ENCODE data around the gene PYGB. TPM values are rescaled to one million over a fixed set of nuclear protein-coding genes. Genes with fewer than 3 reads are reported as not detected.

PYGB gene
- polyA plus RNA-seq, 4 donors: 25.7 to 38.4 (median 32.7) TPM

DNA sequence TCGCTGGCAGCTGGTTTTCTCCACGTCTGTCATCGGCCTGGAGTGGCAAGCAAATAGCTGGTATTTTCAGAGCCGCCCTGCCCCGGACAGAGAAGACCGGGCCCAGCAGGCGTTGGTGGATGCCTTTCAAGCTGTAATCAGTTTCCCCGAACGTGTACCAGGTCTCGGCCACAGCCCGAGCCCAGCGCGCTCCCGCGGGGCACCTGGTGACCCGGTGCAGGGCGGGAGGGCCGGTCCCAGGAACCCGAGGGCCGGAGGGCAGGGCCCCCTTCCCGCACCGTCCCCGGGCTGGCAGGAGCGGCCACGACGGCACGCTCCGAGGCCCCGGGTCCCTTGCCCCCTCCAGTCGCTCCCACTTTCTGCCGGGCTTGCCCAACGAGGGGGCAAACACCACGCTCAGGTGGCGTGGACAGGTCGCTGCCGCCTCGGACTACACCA is 348 bp upstream of the PYGB start:
- H3K4me3 ChIP-seq (ENCODE audit: low read depth in 1 of 3, low read length in 3 of 3): peak overlapping the region; percentile 58 to 85 (median 80)
- 0 to 1% (median 0%) methylated on average over 29 to 37 of the region's 37 CpGs for WGBS, 3 donors
- H3K27me3 ChIP-seq (ENCODE audit: control insufficient read depth in 3 of 3, insufficient read depth in 3 of 3, low read length in 3 of 3): no peaks in the 10 kb centered on the region
- H3K36me3 ChIP-seq (ENCODE audit: control insufficient read depth in 3 of 3, insufficient read depth in 2 of 3, low read depth in 1 of 3, low read length in 3 of 3): peaks cover 0 to 2% (median 0%) of the 10 kb centered on the region in 3 donors
- peaks cover 0 to 17% (median 3%) of the 10 kb centered on the region in 3 donors for H3K4me1 ChIP-seq (ENCODE audit: control insufficient read depth in 3 of 3, insufficient read depth in 2 of 3, low read depth in 1 of 3, low read length in 2 of 3)
- DNase-seq: peak in 1 of 2 donors; percentile 88
- H3K9me3 ChIP-seq (ENCODE audit: control insufficient read depth in 2 of 2, insufficient read depth in 1 of 2, low read depth in 1 of 2, low read length in 1 of 2): peaks cover 0 to 5% of the 10 kb centered on the region in 2 donors
- no peak for FAIRE-seq
- peak overlapping the region; percentile 87 to 91 (median 91) for H3K27ac ChIP-seq (ENCODE audit: low read depth in 1 of 3, low read length in 2 of 3)

DNA sequence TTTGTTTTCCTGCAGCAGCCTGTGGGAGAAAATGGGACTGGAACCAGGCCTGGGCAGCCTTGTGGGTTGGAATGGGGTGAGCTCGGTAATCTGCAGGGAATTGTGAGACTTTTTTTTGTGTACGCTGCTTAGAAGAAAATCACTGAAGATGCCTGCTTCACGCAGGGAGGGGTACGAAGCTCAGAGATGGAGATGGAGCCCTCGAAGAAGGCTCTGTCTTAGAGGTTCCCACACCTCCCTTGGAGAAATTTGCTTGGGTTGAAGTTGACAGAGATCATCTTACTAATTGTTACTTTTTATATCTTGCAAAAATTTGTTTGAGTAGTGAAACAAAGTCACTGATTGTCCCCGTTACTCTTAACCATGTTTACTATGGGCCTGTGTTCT is 894 bp downstream of the PYGB start:
- no peaks in the 10 kb centered on the region for H3K27me3 ChIP-seq (ENCODE audit: control insufficient read depth in 3 of 3, insufficient read depth in 3 of 3, low read length in 3 of 3)
- H3K27ac ChIP-seq (ENCODE audit: low read depth in 1 of 3, low read length in 2 of 3): peak overlapping the region in 1 of 3 donors; percentile 38
- H3K36me3 ChIP-seq (ENCODE audit: control insufficient read depth in 3 of 3, insufficient read depth in 2 of 3, low read depth in 1 of 3, low read length in 3 of 3): peaks cover 0 to 6% (median 0%) of the 10 kb centered on the region in 3 donors
- 3 to 10% (median 9%) methylated on average over 6 of the region's 6 CpGs for WGBS, 3 donors
- H3K4me1 ChIP-seq (ENCODE audit: control insufficient read depth in 3 of 3, insufficient read depth in 2 of 3, low read depth in 1 of 3, low read length in 2 of 3): peaks cover 2 to 27% (median 3%) of the 10 kb centered on the region in 3 donors
- DNase-seq: no peak
- FAIRE-seq: no peak
- no peaks in the 10 kb centered on the region for H3K9me3 ChIP-seq (ENCODE audit: control insufficient read depth in 2 of 2, insufficient read depth in 1 of 2, low read depth in 1 of 2, low read length in 1 of 2)
- H3K4me3 ChIP-seq (ENCODE audit: low read depth in 1 of 3, low read length in 3 of 3): peak overlapping the region; percentile 63 to 85 (median 79)

DNA sequence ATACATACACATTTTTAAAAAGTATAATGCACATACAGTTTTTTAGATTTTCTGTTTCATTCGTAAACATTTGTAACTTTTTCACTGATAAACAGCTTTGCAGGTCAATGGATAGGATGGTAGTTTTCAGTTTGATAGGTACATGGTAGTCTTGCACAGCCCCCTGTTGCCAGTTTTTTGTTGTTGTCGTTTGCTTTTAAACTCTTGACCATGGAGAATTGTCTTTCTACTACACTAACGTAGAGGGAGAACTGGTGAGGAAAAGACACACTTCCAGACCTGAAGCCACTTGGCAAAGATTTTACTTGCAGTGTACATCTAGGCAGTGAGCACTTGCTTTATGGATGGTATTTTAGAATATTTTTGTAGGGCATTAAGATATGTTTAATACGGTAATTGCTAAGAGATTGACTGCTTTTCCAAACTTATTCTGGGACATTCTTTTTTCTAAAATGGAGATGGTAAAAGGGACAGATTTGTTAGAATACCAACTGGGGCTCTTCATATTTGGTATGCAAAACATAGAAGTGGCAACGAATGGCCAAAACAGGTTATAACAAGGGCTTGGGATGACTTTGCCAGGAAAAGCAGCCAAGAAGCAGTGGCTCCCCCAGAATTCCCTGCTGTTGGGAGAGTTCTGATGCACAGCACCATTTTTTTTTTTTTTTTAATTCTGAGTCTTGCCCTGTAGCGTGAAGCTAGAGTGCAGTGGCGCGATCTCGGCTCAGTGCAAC is 1.5 kb downstream of the PYGB start:
- WGBS, 3 donors: 65 to 73% (median 73%) methylated on average over 9 of the region's 9 CpGs
- Histone ChIP-seq H3K27me3 (ENCODE audit: control insufficient read depth in 3 of 3, insufficient read depth in 3 of 3, low read length in 3 of 3) (no peaks in the 10 kb centered on the region), H3K4me3 (ENCODE audit: low read depth in 1 of 3, low read length in 3 of 3) (peak overlapping the region in 1 of 3 donors; percentile 85), H3K36me3 (ENCODE audit: control insufficient read depth in 3 of 3, insufficient read depth in 2 of 3, low read depth in 1 of 3, low read length in 3 of 3) (peaks cover 0 to 6% (median 0%) of the 10 kb centered on the region in 3 donors), H3K27ac (ENCODE audit: low read depth in 1 of 3, low read length in 2 of 3) (no peak overlapping the region), H3K9me3 (ENCODE audit: control insufficient read depth in 2 of 2, insufficient read depth in 1 of 2, low read depth in 1 of 2, low read length in 1 of 2) (no peaks in the 10 kb centered on the region), H3K4me1 (ENCODE audit: control insufficient read depth in 3 of 3, insufficient read depth in 2 of 3, low read depth in 1 of 3, low read length in 2 of 3) (peaks cover 2 to 27% (median 3%) of the 10 kb centered on the region in 3 donors)
- DNase-seq (no peak), FAIRE-seq (no peak)

DNA sequence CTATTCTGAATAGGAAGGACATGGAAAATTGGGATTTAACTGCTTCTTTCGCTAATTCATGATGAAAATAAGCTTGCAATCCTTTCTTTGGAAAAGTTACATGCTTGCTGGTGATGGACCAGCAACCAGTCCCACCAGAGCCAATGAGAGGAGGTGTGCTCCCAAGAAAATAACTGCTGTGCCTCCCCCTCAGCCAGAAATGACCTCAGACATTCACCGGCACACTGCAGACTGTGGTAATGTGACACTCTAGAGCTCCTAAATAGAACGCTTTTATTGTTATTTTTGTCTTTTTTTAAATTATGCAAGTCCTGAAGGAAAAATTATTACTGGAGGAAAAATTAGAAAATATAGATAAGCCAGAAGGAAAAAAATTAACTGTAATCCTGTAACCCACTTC is 2.6 kb downstream of the PYGB start:
- 93 to 95% (median 93%) methylated on average over 3 of the region's 3 CpGs for WGBS, 3 donors
- FAIRE-seq (no peak), DNase-seq (no peak)
- H3K4me3 ChIP-seq (ENCODE audit: low read depth in 1 of 3, low read length in 3 of 3): no peak overlapping the region
- peaks cover 0 to 14% (median 0%) of the 10 kb centered on the region in 3 donors for H3K36me3 ChIP-seq (ENCODE audit: control insufficient read depth in 3 of 3, insufficient read depth in 2 of 3, low read depth in 1 of 3, low read length in 3 of 3)
- H3K9me3 ChIP-seq (ENCODE audit: control insufficient read depth in 2 of 2, insufficient read depth in 1 of 2, low read depth in 1 of 2, low read length in 1 of 2): no peaks in the 10 kb centered on the region
- H3K4me1 ChIP-seq (ENCODE audit: control insufficient read depth in 3 of 3, insufficient read depth in 2 of 3, low read depth in 1 of 3, low read length in 2 of 3): peaks cover 2 to 27% (median 3%) of the 10 kb centered on the region in 3 donors
- H3K27me3 ChIP-seq (ENCODE audit: control insufficient read depth in 3 of 3, insufficient read depth in 3 of 3, low read length in 3 of 3): no peaks in the 10 kb centered on the region
- no peak overlapping the region for H3K27ac ChIP-seq (ENCODE audit: low read depth in 1 of 3, low read length in 2 of 3)

DNA sequence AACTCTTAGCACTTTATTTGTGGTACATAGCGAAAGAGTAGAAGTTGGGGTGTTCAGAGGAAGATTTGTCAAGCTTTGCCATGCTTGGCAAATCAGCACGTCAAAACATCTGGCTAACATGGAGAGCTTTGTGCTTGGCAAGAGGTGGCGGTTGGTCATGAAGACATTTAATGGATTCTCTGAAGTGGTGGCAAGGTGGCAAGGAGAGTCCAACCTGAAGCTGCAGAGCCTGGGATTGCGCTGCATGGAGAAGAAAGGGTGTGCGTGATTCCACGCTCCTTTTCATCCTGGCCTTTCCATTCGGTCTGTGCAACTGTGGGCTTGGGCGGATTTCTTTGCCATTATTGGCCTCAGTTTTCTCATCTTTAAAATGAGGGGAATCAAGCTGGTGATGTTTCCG is 3.1 kb downstream of the PYGB start:
- Histone ChIP-seq H3K36me3 (ENCODE audit: control insufficient read depth in 3 of 3, insufficient read depth in 2 of 3, low read depth in 1 of 3, low read length in 3 of 3) (peaks cover 0 to 14% (median 0%) of the 10 kb centered on the region in 3 donors), H3K4me1 (ENCODE audit: control insufficient read depth in 3 of 3, insufficient read depth in 2 of 3, low read depth in 1 of 3, low read length in 2 of 3) (peaks cover 2 to 25% (median 3%) of the 10 kb centered on the region in 3 donors), H3K4me3 (ENCODE audit: low read depth in 1 of 3, low read length in 3 of 3) (no peak overlapping the region), H3K9me3 (ENCODE audit: control insufficient read depth in 2 of 2, insufficient read depth in 1 of 2, low read depth in 1 of 2, low read length in 1 of 2) (no peaks in the 10 kb centered on the region), H3K27ac (ENCODE audit: low read depth in 1 of 3, low read length in 2 of 3) (no peak overlapping the region), H3K27me3 (ENCODE audit: control insufficient read depth in 3 of 3, insufficient read depth in 3 of 3, low read length in 3 of 3) (no peaks in the 10 kb centered on the region)
- WGBS, 3 donors: 91 to 98% (median 95%) methylated on average over 9 of the region's 9 CpGs
- DNase-seq: no peak
- no peak for FAIRE-seq

DNA sequence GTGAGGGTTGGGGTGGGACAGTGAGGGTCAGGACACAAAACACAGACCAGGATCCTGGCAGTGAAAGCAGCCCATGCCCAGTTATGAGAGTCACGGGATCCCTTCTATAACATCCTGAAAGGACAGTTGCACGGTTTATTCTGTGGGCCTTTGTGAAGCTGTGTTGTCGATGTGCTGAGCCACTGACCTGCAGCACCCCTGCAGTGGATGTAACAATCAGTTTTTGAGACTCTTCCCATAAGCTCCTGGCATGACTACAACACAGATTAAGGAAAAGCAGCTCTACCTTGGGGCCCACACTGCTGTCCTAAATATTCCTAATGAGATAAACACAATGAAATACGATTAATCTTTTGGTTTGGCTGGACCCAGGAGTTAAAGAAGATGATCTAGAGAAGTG is 3.7 kb downstream of the PYGB start:
- Histone ChIP-seq H3K27me3 (ENCODE audit: control insufficient read depth in 3 of 3, insufficient read depth in 3 of 3, low read length in 3 of 3) (no peaks in the 10 kb centered on the region), H3K4me3 (ENCODE audit: low read depth in 1 of 3, low read length in 3 of 3) (no peak overlapping the region), H3K9me3 (ENCODE audit: control insufficient read depth in 2 of 2, insufficient read depth in 1 of 2, low read depth in 1 of 2, low read length in 1 of 2) (no peaks in the 10 kb centered on the region), H3K36me3 (ENCODE audit: control insufficient read depth in 3 of 3, insufficient read depth in 2 of 3, low read depth in 1 of 3, low read length in 3 of 3) (peaks cover 0 to 16% (median 0%) of the 10 kb centered on the region in 3 donors), H3K4me1 (ENCODE audit: control insufficient read depth in 3 of 3, insufficient read depth in 2 of 3, low read depth in 1 of 3, low read length in 2 of 3) (peaks cover 2 to 22% (median 3%) of the 10 kb centered on the region in 3 donors), H3K27ac (ENCODE audit: low read depth in 1 of 3, low read length in 2 of 3) (no peak overlapping the region)
- FAIRE-seq: no peak
- 85 to 92% (median 87%) methylated on average over 4 of the region's 4 CpGs for WGBS, 3 donors
- no peak for DNase-seq

DNA sequence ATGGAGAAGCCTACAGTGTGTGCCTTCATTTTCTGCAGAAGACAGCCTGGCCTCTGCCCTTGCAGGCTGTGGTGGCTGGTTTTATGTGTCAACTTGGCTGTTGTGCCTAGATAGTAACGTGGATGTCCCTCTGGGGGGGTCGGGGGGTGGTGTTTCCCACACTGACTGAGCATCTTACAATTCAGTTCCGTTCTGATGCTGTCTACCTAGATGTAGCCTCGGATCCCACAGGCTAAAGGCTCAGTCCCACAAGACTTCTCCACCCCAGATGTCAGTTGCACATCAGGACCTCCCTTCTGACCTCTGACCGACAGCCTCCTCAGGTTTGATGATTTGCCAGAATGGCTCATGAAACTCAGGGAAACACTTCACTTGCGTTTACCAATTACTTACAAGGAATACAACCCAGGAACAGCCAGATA is 4.4 kb downstream of the PYGB start:
- no peaks in the 10 kb centered on the region for H3K9me3 ChIP-seq (ENCODE audit: control insufficient read depth in 2 of 2, insufficient read depth in 1 of 2, low read depth in 1 of 2, low read length in 1 of 2)
- H3K4me3 ChIP-seq (ENCODE audit: low read depth in 1 of 3, low read length in 3 of 3): no peak overlapping the region
- FAIRE-seq (no peak), DNase-seq (peak; percentile 39 to 44)
- peaks cover 2 to 22% (median 3%) of the 10 kb centered on the region in 3 donors for H3K4me1 ChIP-seq (ENCODE audit: control insufficient read depth in 3 of 3, insufficient read depth in 2 of 3, low read depth in 1 of 3, low read length in 2 of 3)
- H3K27ac ChIP-seq (ENCODE audit: low read depth in 1 of 3, low read length in 2 of 3): peak overlapping the region in 1 of 3 donors; percentile 71
- H3K27me3 ChIP-seq (ENCODE audit: control insufficient read depth in 3 of 3, insufficient read depth in 3 of 3, low read length in 3 of 3): no peaks in the 10 kb centered on the region
- WGBS, 3 donors: 32 to 62% (median 45%) methylated on average over 6 of the region's 6 CpGs
- H3K36me3 ChIP-seq (ENCODE audit: control insufficient read depth in 3 of 3, insufficient read depth in 2 of 3, low read depth in 1 of 3, low read length in 3 of 3): peaks cover 0 to 19% (median 0%) of the 10 kb centered on the region in 3 donors

DNA sequence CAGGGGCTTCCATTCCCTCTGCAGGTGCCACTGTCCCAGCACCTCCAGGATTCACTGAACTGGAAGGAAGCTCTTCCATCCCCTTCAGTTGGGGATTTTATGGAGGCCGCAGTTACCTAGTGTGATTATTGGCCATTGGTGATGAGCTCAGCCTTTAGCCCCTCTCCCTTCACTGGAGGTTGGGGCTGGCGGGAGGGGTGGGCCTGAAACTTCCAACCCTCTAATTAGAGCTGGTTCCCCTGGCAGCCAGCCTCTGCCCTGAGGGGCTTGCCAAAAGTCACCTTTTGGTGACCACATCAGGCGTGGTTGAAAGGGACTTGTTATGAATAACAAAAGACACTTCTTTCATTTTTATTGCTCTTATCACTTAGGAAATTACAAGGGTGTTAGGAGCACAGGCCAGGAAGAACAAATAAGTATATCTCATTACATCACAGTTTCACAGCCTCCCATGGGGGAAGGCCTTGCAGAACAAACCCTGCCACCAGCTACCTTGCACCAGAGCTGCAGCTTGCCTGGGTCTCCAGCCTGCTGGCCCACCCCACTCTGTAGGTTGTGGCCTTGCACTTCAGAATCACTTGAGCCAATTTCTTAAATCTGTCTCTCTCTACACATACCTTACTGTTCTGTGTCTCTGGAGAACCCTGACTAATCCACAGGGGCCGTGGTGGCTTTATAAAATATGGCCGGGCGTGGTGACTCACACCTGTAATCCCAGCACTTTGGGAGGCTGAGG is 5.0 kb downstream of the PYGB start:
- FAIRE-seq (no peak), DNase-seq (peak; percentile 64 to 65)
- Histone ChIP-seq H3K27me3 (ENCODE audit: control insufficient read depth in 3 of 3, insufficient read depth in 3 of 3, low read length in 3 of 3) (no peaks in the 10 kb centered on the region), H3K27ac (ENCODE audit: low read depth in 1 of 3, low read length in 2 of 3) (peak overlapping the region in 2 of 3 donors; percentile 40 to 71), H3K4me1 (ENCODE audit: control insufficient read depth in 3 of 3, insufficient read depth in 2 of 3, low read depth in 1 of 3, low read length in 2 of 3) (peaks cover 2 to 26% (median 3%) of the 10 kb centered on the region in 3 donors), H3K36me3 (ENCODE audit: control insufficient read depth in 3 of 3, insufficient read depth in 2 of 3, low read depth in 1 of 3, low read length in 3 of 3) (peaks cover 0 to 20% (median 0%) of the 10 kb centered on the region in 3 donors), H3K9me3 (ENCODE audit: control insufficient read depth in 2 of 2, insufficient read depth in 1 of 2, low read depth in 1 of 2, low read length in 1 of 2) (no peaks in the 10 kb centered on the region), H3K4me3 (ENCODE audit: low read depth in 1 of 3, low read length in 3 of 3) (no peak overlapping the region)
- WGBS, 3 donors: 16 to 69% (median 42%) methylated on average over 6 of the region's 6 CpGs
